ENCODE data around the gene GADD45GIP1.
A peak's percentile ranks its signal among the peaks of the same experiment; 100 is the strongest.
"Not testable (repeated sequence)": the region's sequence is repeated elsewhere in the genome, so short reads cannot be mapped to it uniquely, and the experiment has no call there.

Gene GADD45GIP1

DNA sequence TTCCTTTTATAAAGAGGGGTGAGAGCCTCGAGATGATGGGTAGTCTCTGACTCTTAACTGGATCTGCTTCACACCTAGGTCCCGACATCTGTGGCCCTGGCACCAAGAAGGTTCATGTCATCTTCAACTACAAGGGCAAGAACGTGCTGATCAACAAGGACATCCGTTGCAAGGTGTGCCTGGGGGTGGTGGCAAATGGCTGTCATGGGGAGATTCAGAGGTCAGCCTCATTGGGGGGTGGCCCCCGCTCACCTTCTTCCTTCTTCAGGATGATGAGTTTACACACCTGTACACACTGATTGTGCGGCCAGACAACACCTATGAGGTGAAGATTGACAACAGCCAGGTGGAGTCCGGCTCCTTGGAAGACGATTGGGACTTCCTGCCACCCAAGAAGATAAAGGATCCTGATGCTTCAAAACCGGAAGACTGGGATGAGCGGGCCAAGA is 17.0 kb downstream of the GADD45GIP1 start:
- DNase-seq (ENCODE audit: low spot score), result no peak

DNA sequence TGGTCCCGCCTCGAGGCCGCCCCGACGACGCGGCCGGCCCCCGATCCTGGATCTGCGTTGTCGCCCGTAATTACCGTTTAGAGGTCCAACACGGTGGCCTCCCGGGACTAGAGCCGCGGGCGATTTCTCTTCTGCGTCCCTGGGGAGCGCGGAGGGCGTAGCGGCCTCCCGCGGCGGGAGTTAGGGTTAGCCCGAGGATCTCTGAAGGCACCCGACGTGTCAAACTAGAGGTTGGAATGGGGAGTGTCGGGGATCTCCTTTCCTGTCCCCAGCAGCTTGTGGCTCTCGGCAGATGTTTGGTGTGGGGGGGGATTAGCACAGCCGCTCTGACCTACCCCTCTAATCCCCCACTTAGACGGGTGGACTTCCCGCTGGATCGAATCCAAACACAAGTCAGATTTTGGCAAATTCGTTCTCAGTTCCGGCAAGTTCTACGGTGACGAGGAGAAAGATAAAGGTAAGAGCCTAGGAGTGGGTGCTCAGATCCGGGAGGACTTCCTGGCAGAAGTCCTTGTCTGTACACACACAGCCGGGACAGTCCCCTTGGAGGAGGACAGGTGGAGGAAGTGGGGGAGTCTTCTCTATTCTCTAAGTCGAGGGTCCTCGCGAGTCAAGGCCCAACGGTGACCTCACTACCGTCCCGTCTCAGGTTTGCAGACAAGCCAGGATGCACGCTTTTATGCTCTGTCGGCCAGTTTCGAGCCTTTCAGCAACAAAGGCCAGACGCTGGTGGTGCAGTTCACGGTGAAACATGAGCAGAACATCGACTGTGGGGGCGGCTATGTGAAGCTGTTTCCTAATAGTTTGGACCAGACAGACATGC is 18.0 kb downstream of the GADD45GIP1 start:
- DNase-seq (ENCODE audit: low spot score), result peak; percentile 56

DNA sequence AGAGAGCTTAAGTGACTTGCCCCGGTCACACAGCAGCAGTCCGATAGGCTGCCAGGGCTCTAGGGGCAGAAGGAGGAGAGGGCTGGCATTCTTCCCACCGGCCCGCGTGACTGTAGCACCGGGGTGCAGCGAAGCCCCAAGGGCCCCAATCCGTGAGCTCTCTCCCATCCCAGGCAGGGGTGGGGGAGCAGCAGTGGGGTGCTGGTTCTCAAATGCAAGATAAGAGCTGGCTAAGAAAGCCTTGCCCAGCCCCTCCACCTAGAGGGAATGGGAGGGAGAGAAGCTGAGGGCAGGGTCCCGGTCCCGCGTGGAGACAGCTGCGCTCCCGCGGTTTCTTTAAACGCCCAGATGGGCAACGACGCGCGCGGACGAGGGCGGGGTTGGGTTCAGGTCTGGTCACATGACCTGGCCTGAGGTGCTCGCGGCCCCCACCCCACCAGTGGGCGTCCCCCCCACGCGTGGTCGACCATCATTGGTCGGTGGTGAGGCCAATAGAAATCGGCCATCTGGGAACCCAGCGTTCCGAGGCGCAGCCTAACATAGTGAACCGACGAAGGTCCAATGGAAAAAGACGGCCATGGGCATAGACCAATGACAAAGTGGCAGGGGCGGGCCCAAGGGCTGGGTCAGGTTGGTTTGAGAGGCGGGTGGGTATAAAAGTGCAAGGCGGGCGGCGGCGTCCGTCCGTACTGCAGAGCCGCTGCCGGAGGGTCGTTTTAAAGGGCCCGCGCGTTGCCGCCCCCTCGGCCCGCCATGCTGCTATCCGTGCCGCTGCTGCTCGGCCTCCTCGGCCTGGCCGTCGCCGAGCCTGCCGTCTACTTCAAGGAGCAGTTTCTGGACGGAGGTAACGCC is 18.9 kb downstream of the GADD45GIP1 start, which contains the start of gene CALR:
Gene CALR (plus strand): TSS at position 683 of the 852 bp plus-strand sequence. CDS start 71 bp downstream, at position 754.
- peak; percentile 98 for DNase-seq (ENCODE audit: low spot score)

DNA sequence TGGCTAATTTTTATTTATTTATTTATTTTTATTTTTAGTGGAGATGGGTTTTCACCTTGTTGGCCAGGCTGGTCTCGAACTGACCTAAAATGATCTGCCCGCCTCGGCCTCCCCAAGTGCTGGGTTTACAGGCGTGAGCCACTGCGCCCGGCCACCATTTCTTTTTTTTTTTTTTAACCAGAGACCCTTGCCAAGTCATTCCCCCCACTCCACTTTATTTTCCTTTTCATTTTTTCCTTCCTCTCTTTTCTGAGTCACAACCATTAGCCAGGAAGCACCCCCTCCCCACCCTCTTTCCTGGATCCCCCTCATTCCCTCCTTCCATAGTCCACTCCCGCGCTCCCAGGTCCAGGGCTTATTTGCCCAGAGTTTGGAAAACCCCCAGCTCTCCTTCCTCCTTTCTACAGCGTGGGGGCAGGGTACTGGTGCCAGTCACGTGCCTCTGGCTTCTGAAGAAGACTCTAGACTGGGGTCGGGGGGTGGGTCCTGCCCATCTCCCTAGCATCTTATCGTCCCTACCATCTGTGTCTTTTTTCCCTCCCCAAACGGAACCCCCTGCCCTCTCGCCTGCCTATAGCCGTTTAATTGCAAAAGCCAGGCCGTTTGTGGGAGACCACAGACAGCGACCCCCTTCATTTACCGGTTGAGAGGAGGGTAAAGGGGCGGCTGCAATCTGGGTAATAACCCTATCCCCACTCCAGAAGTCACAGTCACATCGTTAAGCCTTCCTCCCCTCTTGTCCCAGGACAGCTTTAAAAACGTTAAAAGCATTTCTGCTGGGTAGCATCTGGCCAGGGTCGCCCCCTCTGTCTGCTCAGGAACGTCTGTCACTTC is 19.7 kb downstream of the GADD45GIP1 start:
- no peak for DNase-seq (ENCODE audit: low spot score)

DNA sequence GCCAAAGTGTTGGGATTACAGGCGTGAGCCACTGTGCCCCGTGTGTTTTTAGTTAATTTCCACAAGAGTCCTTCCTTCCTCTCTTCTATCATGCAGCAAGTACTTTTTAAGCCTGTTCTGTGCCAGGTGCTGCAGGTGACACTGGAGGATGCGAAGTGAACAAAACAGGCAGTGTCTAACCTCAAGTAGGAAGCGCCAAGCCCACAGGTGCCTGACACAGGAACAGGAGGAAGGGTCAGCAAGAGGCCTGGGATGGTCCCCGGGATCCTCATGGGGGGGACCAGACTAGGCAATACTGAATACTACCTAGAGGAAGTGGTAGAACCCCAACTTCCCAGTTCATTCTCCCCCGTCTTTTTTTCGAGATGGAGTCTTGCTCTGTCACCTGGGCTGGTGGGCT is 20.4 kb downstream of the GADD45GIP1 start:
- DNase-seq (ENCODE audit: low spot score), result no peak

DNA sequence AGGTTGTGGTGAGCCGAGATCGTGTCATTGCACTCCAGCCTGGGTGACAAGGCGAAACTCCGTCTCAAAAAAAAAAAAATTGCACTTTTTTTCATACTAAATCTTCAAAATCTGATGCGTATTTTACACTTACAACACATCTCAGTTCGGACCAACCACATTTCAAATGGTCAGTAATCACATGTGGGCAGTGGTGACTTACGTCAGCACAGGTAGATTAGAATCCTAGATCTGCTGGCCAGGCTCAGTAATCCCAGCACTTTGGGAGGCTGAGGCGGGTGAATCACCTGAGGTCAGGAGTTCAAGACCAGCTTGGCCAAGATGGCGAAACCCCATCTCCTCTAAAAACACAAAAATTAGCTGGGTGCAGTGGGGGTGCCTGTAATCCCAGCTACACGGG is 22.0 kb downstream of the GADD45GIP1 start:
- no peak for DNase-seq (ENCODE audit: low spot score)

DNA sequence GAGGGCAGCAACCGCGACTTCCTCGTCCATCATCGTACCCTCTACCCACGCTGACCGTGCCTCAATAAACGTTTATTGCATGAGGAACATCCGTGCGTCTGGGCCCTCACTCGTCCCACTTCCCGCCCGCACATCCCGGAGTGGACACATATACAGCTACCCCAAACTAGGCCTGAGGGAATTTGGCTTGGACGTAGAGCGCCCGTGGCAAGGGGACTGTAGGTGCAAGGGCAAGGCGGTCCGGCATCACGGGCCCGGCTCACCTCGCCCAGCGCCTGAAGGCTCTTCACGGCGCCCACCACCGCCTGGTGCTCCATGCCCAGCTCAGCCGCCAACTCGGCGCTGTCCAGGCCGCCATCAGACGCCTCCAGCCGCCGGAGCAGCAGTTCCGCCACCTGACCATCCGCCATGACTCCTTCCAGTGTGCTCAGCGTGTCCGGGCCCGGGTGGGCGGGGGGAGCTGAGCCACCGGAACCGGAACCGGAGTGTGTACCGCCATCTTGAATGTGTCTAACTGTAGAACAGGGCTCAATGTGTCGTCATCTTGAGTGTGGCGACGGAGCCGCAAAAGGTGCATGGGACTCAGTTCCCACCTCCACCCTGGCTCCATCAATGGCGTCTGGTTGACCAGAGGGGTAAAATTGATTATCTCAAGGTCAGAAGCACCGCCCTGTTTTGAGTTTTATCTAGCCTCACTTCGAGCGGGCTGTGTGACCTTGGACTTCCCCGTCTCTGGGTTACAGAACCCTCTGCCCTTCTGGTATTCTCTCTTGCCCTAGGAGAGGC is 23.5 kb downstream of the GADD45GIP1 start, which contains the start of gene FARSA:
Gene FARSA (minus strand): TSS at position 425 of the 786 bp plus-strand sequence. CDS start 15 bp downstream, at position 410.
- DNase-seq (ENCODE audit: low spot score), result peak; percentile 94

DNA sequence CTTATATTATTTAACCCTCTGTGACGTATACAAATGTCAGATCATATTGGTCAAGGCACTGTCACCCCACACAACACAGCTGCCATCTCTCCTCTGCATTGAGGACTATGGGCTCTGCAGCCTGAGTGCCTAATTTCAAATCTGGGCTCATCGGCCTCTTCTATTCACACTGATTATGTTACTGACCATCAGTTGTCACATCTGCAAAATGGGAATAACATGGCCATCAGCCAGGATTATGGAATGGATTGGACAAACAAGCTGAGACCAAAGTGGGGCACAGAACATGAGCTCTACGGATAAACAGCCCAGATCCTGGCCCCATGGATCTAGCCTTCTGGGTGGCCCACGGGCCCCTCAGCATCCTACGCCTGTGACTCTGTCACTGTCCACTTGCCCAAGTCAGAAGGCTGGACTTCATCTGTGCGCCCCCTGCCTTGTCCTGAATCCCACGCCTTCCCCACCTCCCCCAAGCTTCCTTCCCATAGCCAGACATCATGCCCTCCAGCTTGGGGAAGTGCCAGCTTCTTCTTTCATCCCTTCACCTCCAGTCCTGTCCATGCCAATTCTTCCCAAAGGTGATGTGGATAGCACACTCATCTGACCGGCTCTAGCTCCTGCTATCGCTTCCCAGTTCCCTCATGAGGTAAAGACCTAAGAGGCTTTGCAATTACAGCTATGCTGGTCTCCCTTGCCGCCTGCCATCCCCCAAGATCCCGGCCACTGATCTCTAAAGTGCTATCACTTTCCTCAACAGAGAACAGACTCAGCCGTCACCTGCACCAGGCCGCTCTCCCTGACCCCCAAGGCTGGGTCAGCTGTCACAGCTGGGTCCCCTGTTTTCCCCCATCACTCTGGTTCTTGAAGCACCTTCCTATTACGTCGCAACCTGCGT is 24.4 kb downstream of the GADD45GIP1 start:
- DNase-seq (ENCODE audit: low spot score), result no peak

DNA sequence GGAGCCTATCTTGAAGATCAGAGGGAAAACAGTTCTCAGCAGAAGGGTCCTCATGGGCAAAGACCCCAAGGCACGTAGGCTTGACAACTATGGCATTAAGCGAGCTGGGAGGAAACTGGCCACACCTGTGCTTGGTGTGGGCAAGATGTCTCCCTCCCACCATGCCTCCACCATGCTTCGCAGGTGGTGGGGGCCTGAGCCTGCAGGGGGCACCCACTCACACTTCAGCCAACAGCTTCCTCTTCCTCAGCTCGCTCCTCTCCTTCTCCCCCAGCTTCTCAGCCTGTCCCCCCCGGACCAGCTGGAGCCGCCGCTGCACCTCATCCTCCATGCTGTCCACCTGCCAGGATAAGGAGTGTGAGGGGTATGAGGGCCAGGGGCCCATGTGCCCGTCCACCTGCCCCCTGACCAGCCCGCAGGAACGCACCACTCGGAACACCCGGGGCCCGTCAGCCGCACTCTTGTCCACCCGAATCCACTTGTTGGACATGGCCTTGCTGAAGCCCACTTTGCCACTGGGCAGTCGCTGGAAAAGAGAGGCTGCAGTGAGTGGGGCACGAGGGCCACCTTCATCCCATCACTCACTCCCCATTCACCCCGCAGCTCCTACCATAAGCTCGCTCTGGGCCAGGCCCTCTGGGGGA is 26.9 kb downstream of the GADD45GIP1 start:
- no peak for DNase-seq (ENCODE audit: low spot score)

DNA sequence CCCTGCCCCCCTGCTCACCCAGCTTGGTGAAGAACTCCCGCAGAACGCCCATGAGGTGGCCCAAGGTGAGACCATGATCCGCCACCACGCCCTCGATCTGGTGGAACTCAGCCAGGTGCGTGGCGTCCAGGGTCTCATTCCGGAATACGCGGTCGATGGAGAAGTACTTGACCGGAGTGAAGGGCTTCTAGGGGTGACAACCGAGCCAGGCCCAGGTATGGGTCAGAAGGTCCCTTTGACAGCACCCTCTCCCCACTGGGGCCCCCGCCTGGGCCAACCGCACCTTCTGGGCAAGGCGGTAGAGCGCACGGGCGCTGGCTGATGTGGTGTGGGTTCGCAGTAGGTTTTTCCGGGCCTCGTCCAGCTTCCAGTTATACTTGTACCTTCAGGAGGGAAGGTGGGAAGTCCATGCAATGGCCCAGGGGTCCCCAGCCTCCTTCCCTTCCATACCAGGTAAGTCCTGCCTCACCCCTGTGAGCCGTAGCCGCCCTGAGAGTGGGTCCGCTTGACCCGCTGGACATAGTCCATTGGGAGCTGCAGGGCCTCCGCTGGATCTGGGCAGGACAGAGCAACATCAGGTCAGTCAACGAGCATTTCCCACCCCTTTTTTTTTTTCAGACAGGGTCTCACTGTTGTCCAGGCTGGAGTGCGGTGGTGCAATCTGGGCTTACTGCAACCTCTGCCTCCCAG is 32.3 kb downstream of the GADD45GIP1 start:
- no peak for DNase-seq (ENCODE audit: low spot score)

DNA sequence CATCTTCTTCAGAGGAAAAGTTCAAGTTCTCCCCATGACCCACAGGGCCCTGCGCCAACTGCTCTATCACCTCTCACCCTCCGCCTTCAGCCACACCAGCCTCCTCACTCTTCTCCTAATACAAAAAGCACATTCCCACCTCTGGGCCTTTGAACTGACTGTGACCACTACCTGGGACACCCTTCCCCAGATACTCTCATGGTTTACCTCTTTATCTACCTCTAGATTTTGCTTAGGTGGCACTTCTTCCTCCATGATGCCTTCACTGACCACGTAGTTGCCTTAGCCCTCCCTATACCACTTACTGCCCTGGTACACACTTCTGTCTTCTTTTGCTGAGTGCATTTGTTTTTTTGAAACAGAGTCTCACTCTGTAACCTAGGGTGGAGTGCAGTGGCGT is 34.1 kb downstream of the GADD45GIP1 start:
- no peak for DNase-seq (ENCODE audit: low spot score)

DNA sequence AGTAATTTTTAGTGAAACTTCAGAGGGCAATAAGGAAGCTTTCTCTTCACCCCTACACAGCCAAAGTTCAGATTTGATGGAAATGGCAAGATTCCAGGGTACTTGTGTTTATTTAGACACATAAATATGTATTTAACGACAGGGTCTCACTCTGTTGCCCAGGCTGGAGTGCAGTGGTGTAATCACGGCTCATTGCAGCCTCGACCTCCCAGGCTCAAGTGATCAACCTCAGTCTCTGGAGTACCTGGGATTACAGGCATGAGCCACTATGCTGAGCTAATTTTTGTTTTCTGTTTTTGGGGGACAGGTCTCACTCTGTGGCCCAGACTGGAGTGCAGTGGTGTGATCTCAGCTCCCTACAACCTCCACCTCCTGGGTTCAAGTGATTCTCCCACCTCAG is 36.0 kb downstream of the GADD45GIP1 start:
- no peak for DNase-seq (ENCODE audit: low spot score)

DNA sequence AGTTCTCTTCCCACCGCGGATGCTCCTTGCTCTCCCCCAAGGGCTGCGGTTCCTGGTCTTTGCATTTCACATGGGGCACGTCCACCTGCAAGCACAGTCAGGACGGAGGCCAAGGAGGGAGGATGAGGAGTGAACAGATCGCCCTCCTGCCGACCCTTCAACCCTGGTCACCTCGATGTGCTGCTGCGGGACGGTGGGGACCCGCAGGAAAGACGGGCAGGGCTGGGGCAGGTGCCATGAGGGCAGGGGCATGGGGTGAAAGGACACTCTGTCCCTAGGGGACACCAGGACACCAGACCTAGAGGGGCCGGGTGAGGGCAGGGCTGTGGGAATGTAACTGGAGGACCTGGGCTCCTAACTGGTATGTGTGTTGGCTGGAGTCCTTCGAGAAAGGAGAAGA is 38.8 kb downstream of the GADD45GIP1 start:
- DNase-seq (ENCODE audit: low spot score), result no peak

DNA sequence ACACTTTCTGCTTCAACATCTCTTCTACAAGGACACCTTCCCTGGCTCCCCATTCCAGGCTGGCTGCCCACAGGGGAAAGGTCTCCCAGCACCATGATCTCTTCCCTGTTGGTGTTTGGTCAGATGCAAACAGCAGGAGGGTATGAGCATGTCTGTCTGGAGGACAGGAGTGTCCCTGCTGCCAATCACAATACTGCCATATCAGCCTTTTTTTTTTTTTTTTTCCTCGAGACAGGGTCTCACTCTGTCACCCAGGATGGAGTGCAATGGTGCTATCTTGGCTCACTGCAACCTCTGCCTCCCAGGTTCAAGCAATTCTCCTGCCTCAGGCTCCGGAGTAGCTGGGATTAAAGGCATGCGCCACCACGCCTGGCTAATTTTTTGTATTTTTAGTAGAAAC is 41.2 kb downstream of the GADD45GIP1 start:
- DNase-seq (ENCODE audit: low spot score), result not testable (repeated sequence)

DNA sequence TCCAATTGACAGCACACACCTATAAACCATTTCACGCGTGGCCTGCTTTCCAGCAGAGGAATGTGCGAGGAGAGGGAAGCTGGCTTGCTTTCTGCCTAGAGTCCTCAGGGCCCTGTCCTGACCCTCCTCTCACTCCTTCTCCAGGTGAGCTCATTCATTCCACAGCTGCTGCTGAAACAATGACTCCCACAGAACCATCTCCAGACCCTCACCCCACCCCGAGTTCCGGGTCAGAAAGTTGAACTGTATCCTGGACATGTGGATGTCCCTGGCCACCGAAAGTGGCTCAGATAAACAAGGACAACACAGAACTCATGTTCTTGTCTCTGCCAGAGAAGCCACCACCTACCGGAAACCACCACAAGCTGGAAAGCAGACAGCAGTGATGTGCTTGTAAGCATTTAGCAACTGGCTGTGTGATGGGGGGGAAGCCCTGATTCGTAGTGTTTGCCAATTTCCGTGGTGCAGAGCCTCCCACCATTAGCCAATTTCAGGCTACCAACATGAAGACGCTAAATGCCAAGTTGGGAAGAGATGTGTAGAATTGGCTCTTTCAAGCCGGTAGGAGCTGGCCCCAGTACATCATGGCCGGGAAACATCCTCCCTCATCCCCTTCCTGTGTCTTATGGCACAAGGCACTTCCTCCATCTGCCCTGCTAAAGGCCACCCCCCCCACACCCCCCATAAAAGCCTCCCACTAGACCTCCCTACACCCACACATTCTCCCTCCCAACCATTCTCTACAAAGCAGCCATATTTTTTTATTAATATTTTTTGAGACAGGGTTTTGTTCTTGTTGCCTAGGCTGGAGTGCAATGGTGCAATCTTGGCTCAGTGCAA is 43.0 kb downstream of the GADD45GIP1 start:
- peak; percentile 40 for DNase-seq (ENCODE audit: low spot score)

DNA sequence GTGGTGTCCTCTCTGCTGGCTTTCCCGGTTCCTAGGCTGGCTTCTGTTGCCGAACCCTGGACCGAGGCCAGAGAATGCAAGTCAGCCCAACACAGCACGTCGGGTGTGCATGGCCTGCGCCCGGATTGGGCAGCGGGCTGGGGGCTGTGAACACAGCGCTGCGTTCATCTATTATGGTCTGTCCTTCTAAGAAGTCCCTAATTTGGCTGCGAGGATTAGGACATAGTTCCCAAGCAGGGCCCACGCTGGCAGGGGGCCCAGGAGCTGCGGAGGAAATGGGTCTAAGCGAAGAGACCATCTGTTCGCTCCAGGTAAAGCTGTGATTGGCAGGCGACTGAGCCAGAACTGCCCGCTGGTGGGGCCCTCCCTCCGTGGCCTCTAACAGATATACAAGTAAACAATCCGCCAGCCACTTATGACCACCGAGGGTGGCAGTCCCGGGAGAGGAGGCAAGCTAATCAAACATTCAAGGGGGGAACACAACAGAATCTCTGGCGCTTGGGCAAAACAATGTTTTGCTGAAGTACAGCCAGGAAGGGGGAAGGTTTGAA is 43.9 kb downstream of the GADD45GIP1 start:
- peak; percentile 72 for DNase-seq (ENCODE audit: low spot score)

DNA sequence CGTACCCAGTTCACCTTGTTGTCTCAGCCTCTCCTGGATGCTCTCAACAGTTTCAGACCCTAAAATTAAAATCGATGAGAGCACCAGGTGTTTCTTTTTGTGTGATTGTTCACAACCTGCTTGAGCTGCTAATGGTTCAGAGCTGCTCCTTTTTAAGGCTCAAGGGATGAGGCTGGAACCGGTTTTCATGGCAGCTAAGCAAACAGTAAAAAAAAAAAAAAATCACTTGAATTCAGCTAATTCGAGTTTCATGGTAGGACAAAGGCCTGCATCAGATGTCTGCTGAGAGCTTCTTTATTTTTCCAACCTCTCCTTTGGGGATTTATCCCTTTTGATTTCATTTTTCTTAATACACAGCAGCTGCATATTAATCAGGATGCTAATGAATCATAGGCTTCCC is 44.5 kb downstream of the GADD45GIP1 start:
- no peak for DNase-seq (ENCODE audit: low spot score)

DNA sequence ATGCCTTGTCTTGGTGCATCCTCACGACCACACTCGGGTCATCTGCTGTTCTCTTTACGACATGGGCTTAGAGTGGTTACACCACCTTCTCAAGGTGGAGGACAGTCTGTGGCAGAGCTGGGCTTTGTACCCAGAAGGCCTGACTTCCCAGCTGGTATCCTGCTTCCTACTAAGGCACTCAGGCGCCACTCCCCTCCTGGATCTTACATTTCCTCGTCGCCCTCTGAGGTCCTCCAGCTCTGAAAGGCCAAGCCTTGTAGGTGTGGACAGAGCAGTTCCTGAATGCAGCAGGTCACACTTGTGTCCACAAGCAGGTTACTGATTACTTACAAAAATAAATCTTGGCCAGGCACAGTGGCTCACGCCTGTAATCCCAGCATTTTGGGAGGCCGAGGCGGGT is 49.9 kb downstream of the GADD45GIP1 start:
- no peak for DNase-seq (ENCODE audit: low spot score)
